Astrocyte (in vitro differentiated cells and primary cell): Measurements from ENCODE around the gene ZNF346.

ENCODE experiments used
- CTCF ChIP-seq: IDR thresholded peaks from 2 replicates; pipeline ENCODE4 v1.5.1; 2011; ENCODE audit warnings: low read depth, mild to moderate bottlenecking, inconsistent platforms, low read length, moderate library complexity; ENCODE audit not compliant: insufficient read depth
- EZH2 ChIP-seq: IDR thresholded peaks from 2 replicates; pipeline ENCODE4 v1.6.1; 2012; ENCODE audit warnings: mild to moderate bottlenecking, low read length, inconsistent platforms; ENCODE audit not compliant: insufficient read depth

- TF ChIP-seq CTCF (no peak), EZH2 (no peak)
Observed at GRCh38 chr5:176985516-176985915, 37.0 kb upstream of the ZNF346 start.
